ENCODE data around the gene NAE1.

GRCh38 chr16:66847533-66848067 lies 16.8 kb upstream of the NAE1 start:
- TF ChIP-seq FOXA1 (IDR thresholded peaks at IDR 0.05) (no peak), BHLHE40 (IDR thresholded peaks at IDR 0.05; ENCODE audit: borderline replicate concordance) (no peak), SUZ12 (IDR thresholded peaks at IDR 0.05) (no peak), PKNOX1 (IDR thresholded peaks at IDR 0.05) (no peak), FOXM1 (IDR thresholded peaks at IDR 0.05; ENCODE audit: borderline replicate concordance) (no peak)

All from HEK293T (cell line).